H9 (cell line): ENCODE results near the gene NAA35. TPM values are rescaled to one million over a fixed set of nuclear protein-coding genes. Genes with fewer than 3 reads are reported as not detected.
A peak's percentile ranks its signal among the peaks of the same experiment; 100 is the strongest.

Experiments
- DNase-seq: peaks from one replicate; pipeline ENCODE4 v3.0.0-alpha.2; 2017
- H2AFZ ChIP-seq: one replicate; pipeline ENCODE4 v1.6.1; 2013; ENCODE audit warnings: mild to moderate bottlenecking, low read length, control low read depth, moderate library complexity
- H2AK5ac ChIP-seq: 2 replicates; pipeline ENCODE4 v1.6.1; 2013; ENCODE audit warnings: low read length, control low read depth, mixed read lengths; ENCODE audit not compliant: insufficient read length
- H2BK120ac ChIP-seq: one replicate; pipeline ENCODE4 v1.6.1; 2013; ENCODE audit warnings: low read depth, mild to moderate bottlenecking, low read length, control low read depth, inconsistent platforms; ENCODE audit not compliant: poor library complexity, severe bottlenecking
- H2BK12ac ChIP-seq: 2 replicates; pipeline ENCODE4 v1.6.1; 2013; ENCODE audit warnings: low read length, control low read depth, mixed read lengths, low read depth; ENCODE audit not compliant: insufficient read length
- H2BK15ac ChIP-seq: 2 replicates; pipeline ENCODE4 v1.6.1; 2013; ENCODE audit warnings: low read depth, low read length, control low read depth
- H2BK20ac ChIP-seq: one replicate; pipeline ENCODE4 v1.6.1; 2013; ENCODE audit warnings: low read depth, mild to moderate bottlenecking, low read length, control low read depth, inconsistent platforms; ENCODE audit not compliant: poor library complexity, severe bottlenecking
- H2BK5ac ChIP-seq: 2 replicates; pipeline ENCODE4 v1.6.1; 2013; ENCODE audit warnings: low read length, control low read depth, mixed read lengths; ENCODE audit not compliant: insufficient read length
- H3K14ac ChIP-seq: 2 replicates; pipeline ENCODE4 v1.6.1; 2013; ENCODE audit warnings: low read length, control low read depth; ENCODE audit not compliant: insufficient read depth
- H3K18ac ChIP-seq: 2 replicates; pipeline ENCODE4 v1.6.1; 2013; ENCODE audit warnings: low read depth, mild to moderate bottlenecking, mixed read lengths, low read length, control low read depth; ENCODE audit not compliant: insufficient read length
- H3K23ac ChIP-seq: 2 replicates; pipeline ENCODE4 v1.6.1; 2013; ENCODE audit warnings: low read length, control low read depth, mixed read lengths, low read depth; ENCODE audit not compliant: insufficient read length
- H3K23me2 ChIP-seq: 2 replicates; pipeline ENCODE4 v1.6.1; 2013; ENCODE audit warnings: low read depth, mild to moderate bottlenecking, mixed read lengths, low read length, control low read depth; ENCODE audit not compliant: insufficient read length, poor library complexity, severe bottlenecking
- H3K27ac ChIP-seq: 2 replicates; pipeline ENCODE4 v1.5.1; 2013; ENCODE audit warnings: low read length, control low read depth, mixed read lengths, low read depth; ENCODE audit not compliant: insufficient read length
- H3K27me3 ChIP-seq: 2 replicates; pipeline ENCODE4 v1.6.1; 2013; ENCODE audit warnings: low read length, control low read depth, inconsistent platforms; ENCODE audit not compliant: insufficient read depth
- H3K4ac ChIP-seq: 2 replicates; pipeline ENCODE4 v1.6.1; 2013; ENCODE audit warnings: low read depth, mild to moderate bottlenecking, control low read depth, inconsistent platforms, low read length, moderate library complexity
- H3K4me1 ChIP-seq: 2 replicates; pipeline ENCODE4 v1.6.1; 2013; ENCODE audit warnings: low read length, control low read depth, inconsistent platforms; ENCODE audit not compliant: insufficient read depth
- H3K4me2 ChIP-seq: 2 replicates; pipeline ENCODE4 v1.6.1; 2013; ENCODE audit warnings: low read length, control low read depth, mixed read lengths; ENCODE audit not compliant: insufficient read length, insufficient read depth
- H3K56ac ChIP-seq: 2 replicates; pipeline ENCODE4 v1.6.1; 2013; ENCODE audit warnings: low read depth, mild to moderate bottlenecking, mixed read lengths, low read length, control low read depth; ENCODE audit not compliant: insufficient read length
- H3K79me1 ChIP-seq: 2 replicates; pipeline ENCODE4 v1.6.1; 2013; ENCODE audit warnings: low read depth, mild to moderate bottlenecking, moderate library complexity, low read length, control low read depth, inconsistent platforms; ENCODE audit not compliant: insufficient read depth, poor library complexity, severe bottlenecking
- H3K79me2 ChIP-seq: 2 replicates; pipeline ENCODE4 v1.6.1; 2013; ENCODE audit warnings: low read length, control low read depth, inconsistent platforms; ENCODE audit not compliant: insufficient read depth
- H3K9ac ChIP-seq: 2 replicates; pipeline ENCODE4 v1.6.1; 2013; ENCODE audit warnings: low read length, control low read depth, mixed read lengths; ENCODE audit not compliant: insufficient read length; ENCODE audit errors: extremely low read depth
- H3K9me3 ChIP-seq: one replicate; pipeline ENCODE4 v1.6.1; 2013; ENCODE audit warnings: low read depth, low read length, inconsistent platforms; ENCODE audit not compliant: control insufficient read depth
- H3T11ph ChIP-seq: one replicate; pipeline ENCODE4 v1.6.1; 2013; ENCODE audit warnings: mild to moderate bottlenecking, low read length, control low read depth, inconsistent platforms
- H4K20me1 ChIP-seq: one replicate; pipeline ENCODE4 v1.6.1; 2013; ENCODE audit not compliant: control insufficient read depth, insufficient read length, insufficient read depth
- H4K5ac ChIP-seq: 2 replicates; pipeline ENCODE4 v1.6.1; 2013; ENCODE audit warnings: low read depth, mild to moderate bottlenecking, mixed read lengths, low read length, control low read depth; ENCODE audit not compliant: insufficient read length
- H4K8ac ChIP-seq: replicated peaks from 2 replicates; pipeline ENCODE4 v1.6.1; 2013; ENCODE audit warnings: low read length, control low read depth, mixed read lengths, low read depth; ENCODE audit not compliant: insufficient read length
- H4K91ac ChIP-seq: 2 replicates; pipeline ENCODE4 v1.6.1; 2013; ENCODE audit warnings: low read depth, mild to moderate bottlenecking, moderate library complexity, mixed read lengths, low read length, control low read depth; ENCODE audit not compliant: insufficient read length
- H3K27ac Mint-ChIP-seq, 3 experiments: 2 replicates in 2 of 3; 3 replicates in 1 of 3; pipeline ENCODE4 v1.8.0; 2020 to 2021; ENCODE audit warnings: mixed read lengths in 3 of 3, mild to moderate bottlenecking in 1 of 3, moderate library complexity in 1 of 3
- H3K27me3 Mint-ChIP-seq: 2 replicates; pipeline ENCODE4 v1.8.0; 2021; ENCODE audit warnings: low read depth, mild to moderate bottlenecking, moderate library complexity, mixed read lengths
- H3K36me3 Mint-ChIP-seq, 3 experiments: 2 replicates in 2 of 3; 3 replicates in 1 of 3; pipeline ENCODE4 v1.8.0; 2020 to 2021; ENCODE audit warnings: low read depth in 3 of 3, mixed read lengths in 3 of 3; ENCODE audit not compliant: insufficient read depth in 1 of 3
- H3K4me1 Mint-ChIP-seq, 2 experiments: 2 replicates each; pipeline ENCODE4 v1.8.0; 2020; ENCODE audit warnings: mixed read lengths in 2 of 2
- H3K4me3 Mint-ChIP-seq, 2 experiments: 2 replicates in 1 of 2; 3 replicates in 1 of 2; pipeline ENCODE4 v1.8.0; 2020 to 2021; ENCODE audit warnings: mild to moderate bottlenecking in 2 of 2, mixed read lengths in 2 of 2, moderate library complexity in 1 of 2
- H3K9me3 Mint-ChIP-seq, 2 experiments: 2 replicates in 1 of 2; 3 replicates in 1 of 2; pipeline ENCODE4 v1.8.0; 2020; ENCODE audit warnings: mild to moderate bottlenecking in 2 of 2, mixed read lengths in 2 of 2, moderate library complexity in 1 of 2
- CTCF ChIP-seq: fragments of 200-600 bp; sonication (generic); conservative IDR thresholded peaks from 3 replicates; pipeline ENCODE4 v1.8.0; 2021; ENCODE audit warnings: antibody characterized with exemption, mild to moderate bottlenecking
- WGBS: extraction: QIAGEN DNeasy Blood & Tissue Kit; methylation state at CpG from one replicate; pipeline ENCODE4 v1.1.7; 2013; ENCODE audit warnings: missing lambda C conversion rate, low lambda C conversion rate, mixed read lengths; ENCODE audit not compliant: insufficient read length; ENCODE audit errors: extremely low coverage; 5-methylcytosine and 5-hydroxymethylcytosine counted together
- total RNA-seq: library from RNA; stranded (reverse); gene quantifications from 2 replicates; pipeline ENCODE4 v1.2.1, GENCODE V29; 2021

Gene NAA35
- total RNA-seq, 1 experiment from 2014 or later: 38.6 TPM

- H3K23ac ChIP-seq: no peak overlapping the region
- H2BK12ac ChIP-seq: no peak overlapping the region
- H3K4me1 Mint-ChIP-seq: peaks cover 21 to 27% of the 10 kb centered on the region in 2 experiments
- H3K4ac ChIP-seq: no peak overlapping the region
- no peaks in the 10 kb centered on the region for H3K79me1 ChIP-seq
- no peak overlapping the region for H2BK15ac ChIP-seq
- H3K79me2 ChIP-seq: no peaks in the 10 kb centered on the region
- TF ChIP-seq CTCF: no peak
- H2AK5ac ChIP-seq: no peak overlapping the region
- no peak overlapping the region for H2BK120ac ChIP-seq
- no peak overlapping the region for H3K56ac ChIP-seq
- H3K9me3 ChIP-seq: no peaks in the 10 kb centered on the region
- no peaks in the 10 kb centered on the region for H3K23me2 ChIP-seq
- H4K8ac ChIP-seq: no peak overlapping the region
- peaks cover 3% of the 10 kb centered on the region for H3K4me1 ChIP-seq
- no peak overlapping the region for H3K14ac ChIP-seq
- H3K9ac ChIP-seq: no peak overlapping the region
- no peaks in the 10 kb centered on the region for H3K27me3 ChIP-seq
- H3K4me3 Mint-ChIP-seq: no peak overlapping the region
- no peak overlapping the region for H2AFZ ChIP-seq
- no peak overlapping the region for H4K91ac ChIP-seq
- no peak for DNase-seq
- H3K18ac ChIP-seq: no peak overlapping the region
- no peaks in the 10 kb centered on the region for H3K27me3 Mint-ChIP-seq
- H3T11ph ChIP-seq: no peak overlapping the region
- no CpG with 5 or more reads among the region's 7 CpGs for WGBS
- no peak overlapping the region for H2BK5ac ChIP-seq
- peaks cover 1 to 4% (median 2%) of the 10 kb centered on the region in 3 experiments; a peak in 5 of 7 replicates for H3K36me3 Mint-ChIP-seq
- H2BK20ac ChIP-seq: no peak overlapping the region
- H3K4me2 ChIP-seq: no peak overlapping the region
- H4K5ac ChIP-seq: no peak overlapping the region
- no peak overlapping the region for H3K27ac ChIP-seq
- no peaks in the 10 kb centered on the region for H4K20me1 ChIP-seq
- peak overlapping the region in 1 of 3 experiments; percentile 60; a peak in 1 of 7 replicates for H3K27ac Mint-ChIP-seq
- H3K9me3 Mint-ChIP-seq: no peaks in the 10 kb centered on the region
These were observed 128.4 kb downstream of the NAA35 start for GRCh38 chr9:86069206-86069869.

Other genes starting within 250 kb of the NAA35 start
- 53.1 and 53.3 TPM in 2 replicates for gene AGTPBP1, start 199.2 kb upstream of the NAA35 start, total RNA-seq
- gene GOLM1, start 158.4 kb downstream of the NAA35 start, total RNA-seq: 71.0 and 71.6 TPM in 2 replicates